Measurements from ENCODE around the gene SPTLC1.

SPTLC1 gene

DNA sequence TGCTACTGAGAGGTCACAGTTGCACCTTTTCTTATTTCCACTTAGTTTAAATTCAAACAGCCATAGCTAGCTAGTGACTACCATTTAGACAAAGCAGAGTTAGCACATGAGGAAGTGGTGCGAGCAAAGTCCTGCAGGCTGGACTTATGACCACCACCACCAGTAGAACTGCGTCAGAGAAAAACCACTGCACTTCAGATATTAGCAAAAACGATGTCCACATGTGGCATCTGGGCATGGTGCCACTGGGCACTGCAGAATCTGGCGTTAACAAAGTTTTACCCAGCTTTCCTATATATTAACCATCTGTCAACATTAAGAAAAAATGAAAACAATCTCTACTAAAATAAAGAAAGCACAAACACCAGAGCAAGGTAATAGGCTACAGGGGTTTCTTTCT lies 80.1 kb downstream of the SPTLC1 start:
- H3K9me2 ChIP-seq (ENCODE audit: low read depth, low read length): no peaks in the 10 kb centered on the region
- H3F3A ChIP-seq (ENCODE audit: insufficient read depth, low read length): no peaks in the 10 kb centered on the region
- H3K27ac ChIP-seq (ENCODE audit: low read depth, low read length, poor library complexity, severe bottlenecking): no peak overlapping the region
- no peak for TF ChIP-seq EZH2 (IDR thresholded peaks at IDR 0.05; ENCODE audit: borderline replicate concordance, low read length)
- TF ChIP-seq, protein P1, sequence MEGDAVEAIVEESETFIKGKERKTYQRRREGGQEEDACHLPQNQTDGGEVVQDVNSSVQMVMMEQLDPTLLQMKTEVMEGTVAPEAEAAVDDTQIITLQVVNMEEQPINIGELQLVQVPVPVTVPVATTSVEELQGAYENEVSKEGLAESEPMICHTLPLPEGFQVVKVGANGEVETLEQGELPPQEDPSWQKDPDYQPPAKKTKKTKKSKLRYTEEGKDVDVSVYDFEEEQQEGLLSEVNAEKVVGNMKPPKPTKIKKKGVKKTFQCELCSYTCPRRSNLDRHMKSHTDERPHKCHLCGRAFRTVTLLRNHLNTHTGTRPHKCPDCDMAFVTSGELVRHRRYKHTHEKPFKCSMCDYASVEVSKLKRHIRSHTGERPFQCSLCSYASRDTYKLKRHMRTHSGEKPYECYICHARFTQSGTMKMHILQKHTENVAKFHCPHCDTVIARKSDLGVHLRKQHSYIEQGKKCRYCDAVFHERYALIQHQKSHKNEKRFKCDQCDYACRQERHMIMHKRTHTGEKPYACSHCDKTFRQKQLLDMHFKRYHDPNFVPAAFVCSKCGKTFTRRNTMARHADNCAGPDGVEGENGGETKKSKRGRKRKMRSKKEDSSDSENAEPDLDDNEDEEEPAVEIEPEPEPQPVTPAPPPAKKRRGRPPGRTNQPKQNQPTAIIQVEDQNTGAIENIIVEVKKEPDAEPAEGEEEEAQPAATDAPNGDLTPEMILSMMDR (IDR thresholded peaks at IDR 0.05; ENCODE audit: low read length): no peak
- H4K20me1 ChIP-seq (ENCODE audit: insufficient read depth, low read length): no peaks in the 10 kb centered on the region
- no peaks in the 10 kb centered on the region for H3K9me3 ChIP-seq (ENCODE audit: low read length)
- H3K4me1 ChIP-seq (ENCODE audit: insufficient read depth, low read length, severe bottlenecking): no peaks in the 10 kb centered on the region
- no peak overlapping the region for H3K4me2 ChIP-seq (ENCODE audit: low read length)
- no peaks in the 10 kb centered on the region for H3K79me2 ChIP-seq (ENCODE audit: insufficient read depth, low read length)
- no peak overlapping the region for H2AFZ ChIP-seq (ENCODE audit: low read length)
- H3K4me3 ChIP-seq (ENCODE audit: low read depth, low read length, poor library complexity, severe bottlenecking): no peak overlapping the region
- H3K36me3 ChIP-seq (ENCODE audit: insufficient read depth, low read length): peaks cover 41% of the 10 kb centered on the region
- no peaks in the 10 kb centered on the region for H3K27me3 ChIP-seq (ENCODE audit: insufficient read depth, low read length)
- H3K9ac ChIP-seq (ENCODE audit: low read length): no peak overlapping the region

DNA sequence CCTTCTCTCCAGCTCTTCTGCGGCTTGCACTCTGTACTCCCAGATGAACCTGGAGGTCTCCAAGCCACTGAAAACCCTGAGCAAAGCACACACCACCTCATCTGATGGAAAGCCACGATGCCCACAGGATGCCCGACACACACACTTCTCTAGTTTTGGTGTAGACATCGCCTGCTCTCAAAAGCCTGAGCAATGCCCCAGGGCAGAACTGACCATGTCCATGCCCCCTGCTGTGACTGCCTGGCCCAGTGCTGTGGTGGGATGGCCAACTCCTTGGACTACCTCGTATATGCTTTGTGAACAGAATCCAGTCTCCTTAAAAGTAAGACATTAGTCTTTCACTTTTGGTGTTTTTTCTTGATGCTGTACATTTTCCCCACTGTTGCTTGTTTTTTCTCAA lies 81.2 kb downstream of the SPTLC1 start:
- no peak for TF ChIP-seq EZH2 (IDR thresholded peaks at IDR 0.05; ENCODE audit: borderline replicate concordance, low read length)
- TF ChIP-seq, protein P1 (IDR thresholded peaks at IDR 0.05; ENCODE audit: low read length): no peak
- H4K20me1 ChIP-seq (ENCODE audit: insufficient read depth, low read length): no peaks in the 10 kb centered on the region
- no peak overlapping the region for H2AFZ ChIP-seq (ENCODE audit: low read length)
- H3K27me3 ChIP-seq (ENCODE audit: insufficient read depth, low read length): no peaks in the 10 kb centered on the region
- no peak overlapping the region for H3K9ac ChIP-seq (ENCODE audit: low read length)
- no peak overlapping the region for H3K27ac ChIP-seq (ENCODE audit: low read depth, low read length, poor library complexity, severe bottlenecking)
- H3K36me3 ChIP-seq (ENCODE audit: insufficient read depth, low read length): peaks cover 44% of the 10 kb centered on the region
- H3K9me3 ChIP-seq (ENCODE audit: low read length): no peaks in the 10 kb centered on the region
- H3F3A ChIP-seq (ENCODE audit: insufficient read depth, low read length): no peaks in the 10 kb centered on the region
- no peak overlapping the region for H3K4me2 ChIP-seq (ENCODE audit: low read length)
- H3K4me1 ChIP-seq (ENCODE audit: insufficient read depth, low read length, severe bottlenecking): no peaks in the 10 kb centered on the region
- H3K79me2 ChIP-seq (ENCODE audit: insufficient read depth, low read length): no peaks in the 10 kb centered on the region
- H3K9me2 ChIP-seq (ENCODE audit: low read depth, low read length): no peaks in the 10 kb centered on the region
- H3K4me3 ChIP-seq (ENCODE audit: low read depth, low read length, poor library complexity, severe bottlenecking): no peak overlapping the region

DNA sequence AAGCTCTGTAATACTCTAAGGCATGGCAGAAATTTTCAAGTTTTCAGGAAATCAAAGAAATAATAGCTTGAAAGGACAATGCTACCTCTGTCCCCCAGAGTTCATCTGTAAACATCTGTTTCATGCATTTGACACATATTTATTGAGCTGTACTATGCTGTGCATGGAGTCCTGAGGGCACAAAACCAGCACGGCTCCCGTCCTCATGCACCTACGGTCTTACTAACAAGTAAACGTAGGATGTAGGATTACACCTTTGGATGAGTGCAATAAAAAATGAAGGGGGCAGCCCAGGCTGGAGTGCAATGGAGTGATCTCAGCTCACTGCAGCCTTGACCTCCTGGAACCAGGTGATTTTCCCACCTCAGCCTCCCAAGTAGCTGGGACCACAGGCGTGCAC lies 81.9 kb downstream of the SPTLC1 start:
- Histone ChIP-seq H3K36me3 (ENCODE audit: insufficient read depth, low read length) (peaks cover 44% of the 10 kb centered on the region), H3K9ac (ENCODE audit: low read length) (no peak overlapping the region), H3K79me2 (ENCODE audit: insufficient read depth, low read length) (no peaks in the 10 kb centered on the region), H4K20me1 (ENCODE audit: insufficient read depth, low read length) (no peaks in the 10 kb centered on the region), H3K27me3 (ENCODE audit: insufficient read depth, low read length) (no peaks in the 10 kb centered on the region), H3K4me1 (ENCODE audit: insufficient read depth, low read length, severe bottlenecking) (no peaks in the 10 kb centered on the region), H2AFZ (ENCODE audit: low read length) (no peak overlapping the region), H3K4me2 (ENCODE audit: low read length) (no peak overlapping the region), H3F3A (ENCODE audit: insufficient read depth, low read length) (no peaks in the 10 kb centered on the region), H3K27ac (ENCODE audit: low read depth, low read length, poor library complexity, severe bottlenecking) (no peak overlapping the region), H3K9me2 (ENCODE audit: low read depth, low read length) (no peaks in the 10 kb centered on the region), H3K9me3 (ENCODE audit: low read length) (no peaks in the 10 kb centered on the region), H3K4me3 (ENCODE audit: low read depth, low read length, poor library complexity, severe bottlenecking) (no peak overlapping the region)
- TF ChIP-seq EZH2 (IDR thresholded peaks at IDR 0.05; ENCODE audit: borderline replicate concordance, low read length): no peak
- TF ChIP-seq, protein P1 (IDR thresholded peaks at IDR 0.05; ENCODE audit: low read length): no peak
